ENCODE measurements around the gene GPR35.
"Not testable (repeated sequence)": the region's sequence is repeated elsewhere in the genome, so short reads cannot be mapped to it uniquely, and the experiment has no call there.

The GPR35 gene

DNA sequence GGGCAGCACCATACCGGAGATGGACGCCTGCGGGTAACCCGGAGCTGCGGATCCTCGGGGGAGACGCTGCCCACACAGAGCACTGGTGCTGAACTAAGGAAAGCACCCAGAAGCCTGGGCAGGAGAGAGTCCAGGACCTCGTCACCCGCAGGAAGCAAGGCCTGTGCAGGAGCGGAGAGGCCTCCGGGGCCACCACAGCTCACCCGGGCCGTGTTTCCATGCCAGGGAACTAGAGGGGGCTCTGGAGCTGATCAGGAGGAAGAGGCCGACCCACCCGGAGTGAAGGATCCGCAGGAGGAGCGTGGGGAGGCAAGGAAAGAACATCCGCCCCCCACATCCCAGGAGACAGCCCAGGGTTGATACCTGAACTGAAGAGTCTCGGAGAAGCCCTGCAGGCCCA, 53.6 kb downstream of the GPR35 start:
- not testable (repeated sequence) for H3K9me2 ChIP-seq (replicated peaks; ENCODE audit: control insufficient read depth, low read length); H3K4me1 ChIP-seq (ENCODE audit: control insufficient read depth, low read length); H3K27ac ChIP-seq (ENCODE audit: low read depth, low read length); H3K9me3 ChIP-seq (ENCODE audit: control insufficient read depth, insufficient read depth, low read length); H3K27me3 ChIP-seq (ENCODE audit: control insufficient read depth, low read length); H3K36me3 ChIP-seq (ENCODE audit: control insufficient read depth, low read length); H3K79me2 ChIP-seq (ENCODE audit: control insufficient read depth, low read length); H4K20me1 ChIP-seq (ENCODE audit: control insufficient read depth, insufficient read depth, low read depth, low read length); H3K4me2 ChIP-seq (ENCODE audit: low read length); H3F3A ChIP-seq (ENCODE audit: control insufficient read depth, insufficient read depth); H3K4me3 ChIP-seq (ENCODE audit: low read length)

DNA sequence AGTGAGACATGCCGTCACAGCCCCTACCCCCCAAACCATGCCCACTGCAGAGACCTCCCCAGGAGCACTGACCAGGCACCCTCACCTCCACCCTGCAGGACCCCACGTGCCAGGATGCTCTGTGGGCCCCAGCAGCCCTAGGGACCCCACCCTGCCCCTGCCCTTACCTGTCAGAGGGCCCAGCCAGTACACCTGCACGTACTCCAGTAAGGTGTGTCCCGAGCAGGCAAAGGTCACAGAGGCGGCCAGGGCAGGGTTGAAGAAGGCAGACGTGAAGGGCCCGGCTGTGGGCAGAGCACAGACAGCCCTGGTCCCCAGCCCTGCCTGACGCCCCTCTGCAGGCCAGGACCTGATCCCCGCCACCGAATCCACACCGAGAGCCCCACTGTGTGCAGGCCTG, 54.9 kb downstream of the GPR35 start:
- H3K27me3 ChIP-seq (ENCODE audit: control insufficient read depth, low read length); H3K79me2 ChIP-seq (ENCODE audit: control insufficient read depth, low read length); H3K36me3 ChIP-seq (ENCODE audit: control insufficient read depth, low read length); H3F3A ChIP-seq (ENCODE audit: control insufficient read depth, insufficient read depth); H3K9me3 ChIP-seq (ENCODE audit: control insufficient read depth, insufficient read depth, low read length); H3K9me2 ChIP-seq (replicated peaks; ENCODE audit: control insufficient read depth, low read length); H3K4me1 ChIP-seq (ENCODE audit: control insufficient read depth, low read length); H3K4me3 ChIP-seq (ENCODE audit: low read length); H3K27ac ChIP-seq (ENCODE audit: low read depth, low read length); H4K20me1 ChIP-seq (ENCODE audit: control insufficient read depth, insufficient read depth, low read depth, low read length); H3K4me2 ChIP-seq (ENCODE audit: low read length): not testable (repeated sequence)

Measured in DOHH2 (cell line).